PC-3 (cell line): ENCODE measurements around the gene NPFF.

ENCODE experiments used
- EZH2 ChIP-seq: fragments of 300-600 bp; sonication (generic); IDR thresholded peaks from one replicate; pipeline ENCODE4 v1.6.1; 2017; ENCODE audit warnings: antibody characterized with exemption, mild to moderate bottlenecking, low read length; ENCODE audit not compliant: unreplicated experiment
- TF ChIP-seq, protein P1 (sequence below): fragments of 300-600 bp; sonication (generic); conservative IDR thresholded peaks from 2 replicates; pipeline ENCODE4 v1.5.1; 2017; ENCODE audit warnings: antibody characterized with exemption, low read depth, mild to moderate bottlenecking, low read length

DNA sequence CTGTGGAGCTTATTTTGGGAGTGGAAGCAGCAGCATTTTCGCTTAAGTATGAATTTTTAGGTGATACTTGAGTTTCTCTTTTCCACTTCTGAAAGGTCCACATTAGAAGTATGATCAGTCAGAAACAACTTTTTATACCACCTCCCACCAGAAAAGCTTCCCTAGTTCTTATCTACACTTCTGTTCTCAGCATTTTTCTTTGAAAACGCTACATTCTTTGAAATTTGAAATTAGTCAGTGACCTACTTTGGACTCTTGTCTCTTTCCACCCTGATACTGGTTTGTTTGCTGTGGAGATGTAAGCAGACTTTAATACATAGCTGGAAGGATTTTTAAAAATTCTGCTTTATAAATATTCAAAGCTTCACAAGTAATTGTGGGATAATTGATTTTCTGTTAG, 33.2 kb downstream of the NPFF start:
- TF ChIP-seq, protein P1, sequence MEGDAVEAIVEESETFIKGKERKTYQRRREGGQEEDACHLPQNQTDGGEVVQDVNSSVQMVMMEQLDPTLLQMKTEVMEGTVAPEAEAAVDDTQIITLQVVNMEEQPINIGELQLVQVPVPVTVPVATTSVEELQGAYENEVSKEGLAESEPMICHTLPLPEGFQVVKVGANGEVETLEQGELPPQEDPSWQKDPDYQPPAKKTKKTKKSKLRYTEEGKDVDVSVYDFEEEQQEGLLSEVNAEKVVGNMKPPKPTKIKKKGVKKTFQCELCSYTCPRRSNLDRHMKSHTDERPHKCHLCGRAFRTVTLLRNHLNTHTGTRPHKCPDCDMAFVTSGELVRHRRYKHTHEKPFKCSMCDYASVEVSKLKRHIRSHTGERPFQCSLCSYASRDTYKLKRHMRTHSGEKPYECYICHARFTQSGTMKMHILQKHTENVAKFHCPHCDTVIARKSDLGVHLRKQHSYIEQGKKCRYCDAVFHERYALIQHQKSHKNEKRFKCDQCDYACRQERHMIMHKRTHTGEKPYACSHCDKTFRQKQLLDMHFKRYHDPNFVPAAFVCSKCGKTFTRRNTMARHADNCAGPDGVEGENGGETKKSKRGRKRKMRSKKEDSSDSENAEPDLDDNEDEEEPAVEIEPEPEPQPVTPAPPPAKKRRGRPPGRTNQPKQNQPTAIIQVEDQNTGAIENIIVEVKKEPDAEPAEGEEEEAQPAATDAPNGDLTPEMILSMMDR = no peak
- no peak for TF ChIP-seq EZH2
